HL-60 (cell line): ENCODE measurements around the gene KCNH2.

ENCODE experiments used
- GABPA ChIP-seq: IDR thresholded peaks from 2 replicates; pipeline ENCODE4 v1.6.1; 2012; ENCODE audit warnings: low read depth
- POLR2AphosphoS5 ChIP-seq: IDR thresholded peaks from 2 replicates; pipeline ENCODE4 v1.6.1; 2012; ENCODE audit warnings: low read depth
- REST ChIP-seq: IDR thresholded peaks from 2 replicates; pipeline ENCODE4 v1.6.1; 2012; ENCODE audit warnings: low read depth; ENCODE audit not compliant: insufficient replicate concordance
- TF ChIP-seq, protein P1 (sequence below): IDR thresholded peaks from one replicate; pipeline ENCODE4 v1.5.1; 2011; ENCODE audit warnings: low read length, control low read depth, inconsistent platforms; ENCODE audit not compliant: insufficient read depth

DNA sequence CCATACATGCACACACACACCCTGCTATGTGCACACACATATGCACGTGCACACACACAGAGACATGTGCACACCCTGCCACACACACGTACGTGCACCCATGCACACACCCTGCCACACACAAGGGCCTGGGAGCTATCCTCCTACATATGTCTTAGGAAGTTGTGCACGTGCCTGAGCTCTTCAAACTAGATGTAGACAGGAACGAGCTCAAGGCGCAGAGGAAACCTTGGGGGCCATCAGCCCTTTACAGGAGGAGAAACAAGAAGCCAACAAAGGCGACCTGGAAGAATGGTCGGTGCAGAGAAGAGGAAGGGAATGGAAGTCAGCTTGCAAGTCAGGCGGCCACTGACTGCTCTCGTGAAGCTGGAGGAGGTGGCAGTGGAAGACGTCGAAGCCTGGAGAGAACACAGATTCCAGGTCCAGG is 67.1 kb downstream of the KCNH2 start:
- TF ChIP-seq, protein P1, sequence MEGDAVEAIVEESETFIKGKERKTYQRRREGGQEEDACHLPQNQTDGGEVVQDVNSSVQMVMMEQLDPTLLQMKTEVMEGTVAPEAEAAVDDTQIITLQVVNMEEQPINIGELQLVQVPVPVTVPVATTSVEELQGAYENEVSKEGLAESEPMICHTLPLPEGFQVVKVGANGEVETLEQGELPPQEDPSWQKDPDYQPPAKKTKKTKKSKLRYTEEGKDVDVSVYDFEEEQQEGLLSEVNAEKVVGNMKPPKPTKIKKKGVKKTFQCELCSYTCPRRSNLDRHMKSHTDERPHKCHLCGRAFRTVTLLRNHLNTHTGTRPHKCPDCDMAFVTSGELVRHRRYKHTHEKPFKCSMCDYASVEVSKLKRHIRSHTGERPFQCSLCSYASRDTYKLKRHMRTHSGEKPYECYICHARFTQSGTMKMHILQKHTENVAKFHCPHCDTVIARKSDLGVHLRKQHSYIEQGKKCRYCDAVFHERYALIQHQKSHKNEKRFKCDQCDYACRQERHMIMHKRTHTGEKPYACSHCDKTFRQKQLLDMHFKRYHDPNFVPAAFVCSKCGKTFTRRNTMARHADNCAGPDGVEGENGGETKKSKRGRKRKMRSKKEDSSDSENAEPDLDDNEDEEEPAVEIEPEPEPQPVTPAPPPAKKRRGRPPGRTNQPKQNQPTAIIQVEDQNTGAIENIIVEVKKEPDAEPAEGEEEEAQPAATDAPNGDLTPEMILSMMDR = no peak
- no peak for TF ChIP-seq GABPA
- no peak for TF ChIP-seq REST
- no peak for TF ChIP-seq POLR2AphosphoS5
